Measurements from ENCODE around the gene PARD3B.

Gene PARD3B

GRCh38 chr2:205658572-205658971 lies 1113.3 kb downstream of the PARD3B start:
- TF ChIP-seq EZH2phosphoT487 (IDR thresholded peaks at IDR 0.05; ENCODE audit: borderline replicate concordance, low read length) (no peak), CTCF (IDR thresholded peaks at IDR 0.05; ENCODE audit: low read depth, low read length, poor library complexity, severe bottlenecking) (no peak)
- Histone ChIP-seq H3K9me2 (replicated peaks; ENCODE audit: control insufficient read depth, low read length) (no peaks in the 10 kb centered on the region), H3K27ac (ENCODE audit: low read depth, low read length) (no peak overlapping the region), H3K36me3 (ENCODE audit: control insufficient read depth, low read length) (no peaks in the 10 kb centered on the region), H4K20me1 (ENCODE audit: control insufficient read depth, insufficient read depth, low read depth, low read length) (no peaks in the 10 kb centered on the region), H3K4me2 (ENCODE audit: low read length) (no peak overlapping the region), H3K4me1 (ENCODE audit: control insufficient read depth, low read length) (peaks cover 6% of the 10 kb centered on the region), H3F3A (ENCODE audit: control insufficient read depth, insufficient read depth) (no peaks in the 10 kb centered on the region), H3K9me3 (ENCODE audit: control insufficient read depth, insufficient read depth, low read length) (no peaks in the 10 kb centered on the region), H3K4me3 (ENCODE audit: low read length) (no peak overlapping the region), H3K27me3 (ENCODE audit: control insufficient read depth, low read length) (peaks cover 3% of the 10 kb centered on the region; the same call in 1 of the 2 replicates), H3K79me2 (ENCODE audit: control insufficient read depth, low read length) (no peaks in the 10 kb centered on the region)

GRCh38 chr2:205659922-205660321 lies 1114.6 kb downstream of the PARD3B start:
- H3K4me1 ChIP-seq (ENCODE audit: control insufficient read depth, low read length), result peaks cover 6% of the 10 kb centered on the region
- no peaks in the 10 kb centered on the region for H3F3A ChIP-seq (ENCODE audit: control insufficient read depth, insufficient read depth)
- H3K36me3 ChIP-seq (ENCODE audit: control insufficient read depth, low read length), result no peaks in the 10 kb centered on the region
- H3K27ac ChIP-seq (ENCODE audit: low read depth, low read length), result no peak overlapping the region
- TF ChIP-seq EZH2phosphoT487 (IDR thresholded peaks at IDR 0.05; ENCODE audit: borderline replicate concordance, low read length), result no peak
- TF ChIP-seq CTCF (IDR thresholded peaks at IDR 0.05; ENCODE audit: low read depth, low read length, poor library complexity, severe bottlenecking), result no peak
- no peaks in the 10 kb centered on the region for H3K79me2 ChIP-seq (ENCODE audit: control insufficient read depth, low read length)
- H3K9me2 ChIP-seq (replicated peaks; ENCODE audit: control insufficient read depth, low read length), result no peaks in the 10 kb centered on the region
- no peaks in the 10 kb centered on the region for H3K9me3 ChIP-seq (ENCODE audit: control insufficient read depth, insufficient read depth, low read length)
- H3K27me3 ChIP-seq (ENCODE audit: control insufficient read depth, low read length), result peaks cover 3% of the 10 kb centered on the region; the same call in 1 of the 2 replicates
- H3K4me2 ChIP-seq (ENCODE audit: low read length), result no peak overlapping the region
- no peak overlapping the region for H3K4me3 ChIP-seq (ENCODE audit: low read length)
- H4K20me1 ChIP-seq (ENCODE audit: control insufficient read depth, insufficient read depth, low read depth, low read length), result no peaks in the 10 kb centered on the region

GRCh38 chr2:205660521-205661124 lies 1115.3 kb downstream of the PARD3B start:
- no peak overlapping the region for H3K4me3 ChIP-seq (ENCODE audit: low read length)
- H3K9me2 ChIP-seq (replicated peaks; ENCODE audit: control insufficient read depth, low read length), result no peaks in the 10 kb centered on the region
- H3F3A ChIP-seq (ENCODE audit: control insufficient read depth, insufficient read depth), result no peaks in the 10 kb centered on the region
- no peaks in the 10 kb centered on the region for H4K20me1 ChIP-seq (ENCODE audit: control insufficient read depth, insufficient read depth, low read depth, low read length)
- no peak for TF ChIP-seq CTCF (IDR thresholded peaks at IDR 0.05; ENCODE audit: low read depth, low read length, poor library complexity, severe bottlenecking)
- no peak for TF ChIP-seq EZH2phosphoT487 (IDR thresholded peaks at IDR 0.05; ENCODE audit: borderline replicate concordance, low read length)
- no peaks in the 10 kb centered on the region for H3K36me3 ChIP-seq (ENCODE audit: control insufficient read depth, low read length)
- peaks cover 6% of the 10 kb centered on the region for H3K4me1 ChIP-seq (ENCODE audit: control insufficient read depth, low read length)
- H3K4me2 ChIP-seq (ENCODE audit: low read length), result no peak overlapping the region
- H3K79me2 ChIP-seq (ENCODE audit: control insufficient read depth, low read length), result no peaks in the 10 kb centered on the region
- no peak overlapping the region for H3K27ac ChIP-seq (ENCODE audit: low read depth, low read length)
- H3K9me3 ChIP-seq (ENCODE audit: control insufficient read depth, insufficient read depth, low read length), result no peaks in the 10 kb centered on the region
- peaks cover 3% of the 10 kb centered on the region; the same call in 1 of the 2 replicates for H3K27me3 ChIP-seq (ENCODE audit: control insufficient read depth, low read length)
